ENCODE measurements around the gene OGA.

Gene OGA

DNA sequence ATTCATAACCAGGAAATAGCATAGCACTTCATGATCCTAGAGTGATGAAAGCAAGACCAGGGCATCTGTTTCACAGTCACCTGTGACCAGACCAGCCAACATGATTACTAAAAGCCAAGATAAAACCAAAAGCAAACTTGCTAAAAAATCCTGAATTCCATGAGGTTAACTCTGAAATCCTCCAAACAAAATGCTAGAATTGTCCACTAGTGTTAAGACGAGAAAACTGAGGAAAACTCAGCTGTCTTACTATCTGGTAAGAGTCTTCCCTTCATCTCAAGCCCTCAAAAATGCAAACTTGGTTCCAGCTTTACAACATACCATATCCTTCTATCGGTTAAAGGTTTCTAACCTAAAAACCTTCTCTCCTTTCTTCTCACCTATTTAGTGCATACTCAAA is 33.7 kb downstream of the OGA start:
- H3K9ac ChIP-seq (ENCODE audit: low read length) = no peak overlapping the region
- peak overlapping the region; percentile 47; the same call in 1 of the 2 replicates for H3K27ac ChIP-seq (ENCODE audit: low read depth, low read length)
- H4K20me1 ChIP-seq (ENCODE audit: low read depth, low read length) = no peaks in the 10 kb centered on the region; the same call in 1 of the 2 replicates
- no peaks in the 10 kb centered on the region for H3K9me3 ChIP-seq (ENCODE audit: insufficient read depth, low read length)
- no peaks in the 10 kb centered on the region for H3K9me2 ChIP-seq (replicated peaks; ENCODE audit: insufficient read depth, low read length)
- TF ChIP-seq EZH2phosphoT487 (conservative IDR thresholded peaks at IDR 0.05; ENCODE audit: low read length) = no peak
- TF ChIP-seq, protein P1, sequence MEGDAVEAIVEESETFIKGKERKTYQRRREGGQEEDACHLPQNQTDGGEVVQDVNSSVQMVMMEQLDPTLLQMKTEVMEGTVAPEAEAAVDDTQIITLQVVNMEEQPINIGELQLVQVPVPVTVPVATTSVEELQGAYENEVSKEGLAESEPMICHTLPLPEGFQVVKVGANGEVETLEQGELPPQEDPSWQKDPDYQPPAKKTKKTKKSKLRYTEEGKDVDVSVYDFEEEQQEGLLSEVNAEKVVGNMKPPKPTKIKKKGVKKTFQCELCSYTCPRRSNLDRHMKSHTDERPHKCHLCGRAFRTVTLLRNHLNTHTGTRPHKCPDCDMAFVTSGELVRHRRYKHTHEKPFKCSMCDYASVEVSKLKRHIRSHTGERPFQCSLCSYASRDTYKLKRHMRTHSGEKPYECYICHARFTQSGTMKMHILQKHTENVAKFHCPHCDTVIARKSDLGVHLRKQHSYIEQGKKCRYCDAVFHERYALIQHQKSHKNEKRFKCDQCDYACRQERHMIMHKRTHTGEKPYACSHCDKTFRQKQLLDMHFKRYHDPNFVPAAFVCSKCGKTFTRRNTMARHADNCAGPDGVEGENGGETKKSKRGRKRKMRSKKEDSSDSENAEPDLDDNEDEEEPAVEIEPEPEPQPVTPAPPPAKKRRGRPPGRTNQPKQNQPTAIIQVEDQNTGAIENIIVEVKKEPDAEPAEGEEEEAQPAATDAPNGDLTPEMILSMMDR (IDR thresholded peaks at IDR 0.05; ENCODE audit: insufficient read depth, low read length, poor library complexity, severe bottlenecking) = no peak
- H3K4me2 ChIP-seq (ENCODE audit: low read depth, low read length, poor library complexity, severe bottlenecking) = no peak overlapping the region
- H3F3A ChIP-seq (ENCODE audit: insufficient read depth) = peaks cover 31% of the 10 kb centered on the region
- H3K27me3 ChIP-seq (ENCODE audit: low read length) = no peaks in the 10 kb centered on the region
- no peaks in the 10 kb centered on the region; the same call in 1 of the 2 replicates for H3K36me3 ChIP-seq (ENCODE audit: low read length)
- H2AFZ ChIP-seq (ENCODE audit: low read depth, low read length, severe bottlenecking) = no peak overlapping the region
- no peaks in the 10 kb centered on the region; the same call in 1 of the 2 replicates for H3K79me2 ChIP-seq (ENCODE audit: insufficient read depth, low read length)
- no peak overlapping the region for H3K4me3 ChIP-seq (ENCODE audit: insufficient read depth, low read length, poor library complexity, severe bottlenecking)

DNA sequence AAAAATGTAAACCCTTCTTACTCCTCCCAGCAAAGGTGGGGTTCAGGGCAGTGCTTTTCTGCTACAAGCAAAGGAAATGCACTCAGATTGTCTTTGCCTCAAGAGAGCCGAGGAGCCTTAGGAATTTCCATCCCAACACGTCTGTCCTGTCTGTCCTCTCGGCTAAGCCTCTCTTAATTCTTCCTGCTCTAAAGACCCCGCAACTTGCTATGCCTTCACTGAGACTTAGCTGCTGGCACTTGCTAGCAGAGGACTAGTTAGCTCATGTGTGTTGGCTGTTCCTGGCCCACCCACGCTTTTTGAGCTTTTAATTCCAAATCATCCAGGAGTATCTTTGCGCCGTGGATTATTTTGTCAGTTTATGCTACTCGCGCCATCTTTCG is 34.5 kb downstream of the OGA start:
- no peak for TF ChIP-seq EZH2phosphoT487 (conservative IDR thresholded peaks at IDR 0.05; ENCODE audit: low read length)
- TF ChIP-seq, protein P1 (IDR thresholded peaks at IDR 0.05; ENCODE audit: insufficient read depth, low read length, poor library complexity, severe bottlenecking) = no peak
- Histone ChIP-seq H3K9me3 (ENCODE audit: insufficient read depth, low read length) (no peaks in the 10 kb centered on the region), H3K27ac (ENCODE audit: low read depth, low read length) (peak overlapping the region; percentile 47), H4K20me1 (ENCODE audit: low read depth, low read length) (no peaks in the 10 kb centered on the region; the same call in 1 of the 2 replicates), H3K9me2 (replicated peaks; ENCODE audit: insufficient read depth, low read length) (no peaks in the 10 kb centered on the region), H3K4me2 (ENCODE audit: low read depth, low read length, poor library complexity, severe bottlenecking) (peak overlapping the region; percentile 79), H3K4me3 (ENCODE audit: insufficient read depth, low read length, poor library complexity, severe bottlenecking) (peak overlapping the region; percentile 88), H3K9ac (ENCODE audit: low read length) (peak overlapping the region; percentile 85), H3K36me3 (ENCODE audit: low read length) (no peaks in the 10 kb centered on the region; the same call in 1 of the 2 replicates), H3K27me3 (ENCODE audit: low read length) (no peaks in the 10 kb centered on the region), H2AFZ (ENCODE audit: low read depth, low read length, severe bottlenecking) (peak overlapping the region; percentile 70), H3F3A (ENCODE audit: insufficient read depth) (peaks cover 31% of the 10 kb centered on the region), H3K79me2 (ENCODE audit: insufficient read depth, low read length) (no peaks in the 10 kb centered on the region; the same call in 1 of the 2 replicates)

DNA sequence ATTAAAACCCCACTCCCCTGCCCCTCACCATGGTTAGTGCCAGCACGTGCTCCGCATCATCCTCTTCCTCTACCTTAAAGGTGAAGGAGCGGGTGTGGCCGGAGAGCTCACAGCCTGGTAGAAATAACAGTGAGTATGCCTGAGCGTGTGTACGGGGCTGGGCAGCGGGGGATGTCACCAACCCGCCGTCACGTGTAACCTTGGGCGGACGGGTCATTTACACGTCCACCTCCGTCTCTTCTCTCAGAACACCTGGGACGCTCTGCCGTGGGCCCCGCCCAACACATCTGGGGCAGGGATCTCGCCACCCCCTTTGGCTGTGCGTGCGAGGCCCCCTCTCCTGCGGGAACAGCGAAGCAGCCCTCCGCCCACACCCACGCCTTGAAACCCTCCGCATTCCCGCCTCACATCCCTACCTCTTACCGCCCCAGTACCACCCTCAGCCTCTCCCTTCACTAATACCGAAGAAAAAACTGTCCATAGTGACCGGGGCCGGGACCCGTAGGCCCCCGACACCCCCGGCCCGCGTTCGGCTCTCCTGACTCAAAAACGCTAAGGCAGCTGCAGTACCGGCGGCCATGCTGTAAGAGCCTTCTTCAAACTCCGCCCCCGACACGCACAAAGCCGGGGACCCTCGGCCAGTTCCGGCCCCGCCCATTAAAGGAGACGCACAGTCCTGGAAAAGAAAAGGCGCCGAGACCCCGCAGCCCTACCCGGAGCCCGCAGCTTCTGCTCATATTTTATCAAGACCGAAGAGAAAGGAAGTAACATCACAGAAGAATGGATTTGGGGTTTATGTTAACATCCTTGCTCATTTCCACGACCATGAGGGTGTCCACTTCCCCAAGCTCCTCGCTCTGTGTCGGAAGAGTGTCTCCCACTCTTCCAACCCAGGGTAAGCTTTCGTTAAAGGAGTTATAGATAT is 35.2 kb downstream of the OGA start, which contains the start of gene NPM3:
TSS of gene NPM3 (minus strand) at position 636 of the 925 bp plus-strand sequence. CDS start at position 580, 56 bp downstream.
- H3K27me3 ChIP-seq (ENCODE audit: low read length) = no peaks in the 10 kb centered on the region
- no peaks in the 10 kb centered on the region for H3K9me3 ChIP-seq (ENCODE audit: insufficient read depth, low read length)
- H2AFZ ChIP-seq (ENCODE audit: low read depth, low read length, severe bottlenecking) = peak within 1 kb of the TSS; percentile 70
- H3K4me2 ChIP-seq (ENCODE audit: low read depth, low read length, poor library complexity, severe bottlenecking) = peak within 1 kb of the TSS; percentile 79
- H3K9me2 ChIP-seq (replicated peaks; ENCODE audit: insufficient read depth, low read length) = no peaks in the 10 kb centered on the region
- no peaks in the 10 kb centered on the region; the same call in 1 of the 2 replicates for H4K20me1 ChIP-seq (ENCODE audit: low read depth, low read length)
- TF ChIP-seq, protein P1 (IDR thresholded peaks at IDR 0.05; ENCODE audit: insufficient read depth, low read length, poor library complexity, severe bottlenecking) = no peak
- TF ChIP-seq EZH2phosphoT487 (conservative IDR thresholded peaks at IDR 0.05; ENCODE audit: low read length) = no peak
- H3F3A ChIP-seq (ENCODE audit: insufficient read depth) = peaks cover 31% of the 10 kb centered on the region
- H3K27ac ChIP-seq (ENCODE audit: low read depth, low read length) = peak within 1 kb of the TSS; percentile 47
- H3K79me2 ChIP-seq (ENCODE audit: insufficient read depth, low read length) = no peaks in the 10 kb centered on the region; the same call in 1 of the 2 replicates
- H3K36me3 ChIP-seq (ENCODE audit: low read length) = no peaks in the 10 kb centered on the region
- peak within 1 kb of the TSS; percentile 88 for H3K4me3 ChIP-seq (ENCODE audit: insufficient read depth, low read length, poor library complexity, severe bottlenecking)
- peak within 1 kb of the TSS; percentile 85 for H3K9ac ChIP-seq (ENCODE audit: low read length)
